Chondrocyte (in vitro differentiated cells): ENCODE results near the gene PDZD7. TPM values are rescaled to one million over a fixed set of nuclear protein-coding genes. Genes with fewer than 3 reads are reported as not detected.
A peak's percentile ranks its signal among the peaks of the same experiment; 100 is the strongest.

Source experiments
- DNase-seq: peaks from one replicate; pipeline ENCODE4 v3.0.0; 2021; ENCODE audit warnings: mixed read lengths, low spot score
- H3K27ac Mint-ChIP-seq: one replicate; pipeline ENCODE4 v1.8.0; 2021; ENCODE audit warnings: mild to moderate bottlenecking, moderate library complexity, mixed read lengths; ENCODE audit not compliant: unreplicated experiment
- H3K27me3 Mint-ChIP-seq: 2 replicates; pipeline ENCODE4 v1.8.0; 2021; ENCODE audit warnings: low read depth, mixed read lengths
- H3K36me3 Mint-ChIP-seq: 2 replicates; pipeline ENCODE4 v1.8.0; 2021; ENCODE audit warnings: low read depth, mixed read lengths
- H3K4me1 Mint-ChIP-seq: 2 replicates; pipeline ENCODE4 v1.8.0; 2021; ENCODE audit warnings: low read depth, mild to moderate bottlenecking, mixed read lengths
- H3K4me3 Mint-ChIP-seq: one replicate; pipeline ENCODE4 v1.8.0; 2021; ENCODE audit warnings: mild to moderate bottlenecking, moderate library complexity, mixed read lengths; ENCODE audit not compliant: unreplicated experiment
- H3K9me3 Mint-ChIP-seq: 2 replicates; pipeline ENCODE4 v1.8.0; 2021; ENCODE audit warnings: low read depth, mixed read lengths
- CTCF ChIP-seq: fragments of 200-600 bp; sonication (generic); IDR thresholded peaks from 2 replicates; pipeline ENCODE4 v1.5.0; 2021; ENCODE audit warnings: antibody characterized with exemption, mild to moderate bottlenecking, moderate library complexity
- total RNA-seq: library from RNA; stranded (reverse); gene quantifications from 3 replicates; pipeline ENCODE4 v1.2.1, GENCODE V29; 2021

Gene PDZD7
- total RNA-seq, 1 donor from 2014 or later, result 1.8 TPM

DNA sequence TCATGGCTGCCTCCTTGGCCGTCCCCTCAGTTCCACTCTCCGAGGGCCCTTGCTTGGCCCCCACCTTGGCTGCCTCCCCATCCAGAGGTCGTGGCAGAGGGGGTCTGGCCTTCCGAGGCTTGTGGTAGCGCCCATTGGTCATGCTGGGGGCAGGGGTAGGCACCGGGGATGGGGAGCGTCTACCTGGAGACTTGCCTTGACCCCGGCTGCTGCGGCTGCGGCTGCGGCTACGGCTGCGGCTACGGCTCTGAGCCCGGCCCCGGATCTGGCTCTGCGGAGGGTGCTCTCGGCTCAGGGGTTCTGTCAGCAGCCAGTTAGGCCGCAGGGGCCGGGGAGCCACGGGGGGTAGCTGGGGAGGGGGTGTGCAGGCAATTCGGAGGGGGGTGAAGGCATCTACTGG lies 20.6 kb downstream of the PDZD7 start:
- Mint-ChIP-seq H3K4me1 (peaks cover 35% of the 10 kb centered on the region), H3K4me3 (no peak overlapping the region), H3K36me3 (peaks cover 4% of the 10 kb centered on the region), H3K27me3 (no peaks in the 10 kb centered on the region), H3K9me3 (no peaks in the 10 kb centered on the region), H3K27ac (no peak overlapping the region)
- TF ChIP-seq CTCF, result no peak
- peak; percentile 84 for DNase-seq

DNA sequence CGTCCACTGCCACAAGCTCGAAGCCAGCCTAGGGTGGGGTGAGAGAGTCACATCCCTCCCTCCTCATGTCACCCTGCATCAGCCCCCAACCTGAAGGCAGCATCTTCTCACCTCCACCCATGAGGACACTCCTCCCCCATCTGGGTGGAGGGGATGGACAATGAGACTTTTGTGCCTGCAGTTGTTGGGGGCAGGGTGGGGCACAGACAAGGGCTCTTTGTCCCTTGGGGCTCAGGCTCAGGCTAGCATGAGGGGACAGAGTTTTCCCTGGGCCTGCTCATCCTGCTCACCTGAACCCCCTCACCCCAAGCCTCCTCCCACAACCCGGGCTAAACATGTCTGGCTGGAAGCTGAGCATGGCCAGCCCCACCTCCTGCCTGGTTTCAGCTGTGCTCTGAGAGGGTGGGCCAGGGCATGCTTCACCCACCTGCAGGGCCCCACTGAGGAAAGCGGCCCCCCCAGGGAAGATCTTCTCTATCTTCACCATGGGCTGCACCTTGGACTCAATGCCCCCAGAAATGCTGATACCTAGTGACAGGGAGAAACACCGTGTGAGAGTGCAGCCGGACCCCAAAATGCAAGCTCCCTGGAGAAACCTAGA lies 22.0 kb downstream of the PDZD7 start:
- Mint-ChIP-seq H3K27ac (no peak overlapping the region), H3K27me3 (no peaks in the 10 kb centered on the region), H3K4me1 (peaks cover 20% of the 10 kb centered on the region), H3K4me3 (no peak overlapping the region), H3K9me3 (no peaks in the 10 kb centered on the region), H3K36me3 (peaks cover 6% of the 10 kb centered on the region)
- DNase-seq, result no peak
- TF ChIP-seq CTCF, result no peak

DNA sequence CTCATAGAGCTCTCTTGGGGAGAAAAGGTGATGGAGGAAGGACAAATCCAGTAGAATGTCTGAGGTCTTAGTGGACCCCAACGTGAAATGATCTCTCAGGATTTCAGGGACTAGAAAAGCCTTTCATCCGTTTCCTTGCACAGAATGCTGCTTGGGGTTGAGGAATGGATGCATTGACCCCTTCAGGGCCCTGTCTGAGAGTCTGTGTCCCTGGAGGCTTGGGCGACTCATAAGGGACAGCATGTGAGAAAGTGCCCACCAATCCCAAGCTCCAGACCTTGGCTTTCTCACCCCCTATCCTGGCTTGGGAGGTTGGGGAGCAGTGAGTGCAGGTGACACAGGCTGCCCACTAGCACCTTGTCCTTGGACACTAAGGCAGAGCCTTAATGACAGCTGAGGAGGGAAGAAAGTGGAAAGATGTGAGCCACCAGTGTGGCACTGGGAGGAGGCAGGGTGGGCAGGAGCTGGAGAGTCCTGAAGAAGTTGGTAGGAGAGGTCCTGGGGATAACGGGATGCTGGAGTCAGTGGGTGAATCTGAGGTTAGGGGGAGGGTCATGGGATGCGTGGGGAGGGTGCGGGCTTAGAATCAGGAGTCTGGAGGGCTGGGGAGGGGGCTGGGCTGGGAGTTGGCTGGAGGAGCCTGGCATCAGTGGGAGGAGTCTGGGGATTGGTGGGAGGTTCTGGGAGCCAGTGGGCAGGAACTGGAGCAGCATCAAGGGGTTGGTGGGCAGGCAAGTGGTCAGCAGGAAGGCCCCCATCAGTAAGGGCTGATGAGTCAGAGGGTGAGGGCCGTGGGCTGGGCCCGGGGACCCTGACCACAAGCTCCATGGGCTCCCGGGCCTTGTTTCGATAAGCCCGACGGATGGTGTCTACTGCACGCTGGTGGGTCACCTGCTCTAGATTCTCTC lies 22.8 kb downstream of the PDZD7 start:
- TF ChIP-seq CTCF, result no peak
- peaks cover 8% of the 10 kb centered on the region for H3K36me3 Mint-ChIP-seq
- peaks cover 17% of the 10 kb centered on the region for H3K4me1 Mint-ChIP-seq
- no peaks in the 10 kb centered on the region for H3K9me3 Mint-ChIP-seq
- no peak overlapping the region for H3K4me3 Mint-ChIP-seq
- H3K27me3 Mint-ChIP-seq, result no peaks in the 10 kb centered on the region
- peak; percentile 82 for DNase-seq
- peak overlapping the region; percentile 22 for H3K27ac Mint-ChIP-seq

- DNase-seq, result peak; percentile 65
- TF ChIP-seq CTCF, result no peak
- Mint-ChIP-seq H3K27me3 (no peaks in the 10 kb centered on the region), H3K27ac (no peak overlapping the region), H3K36me3 (peaks cover 8% of the 10 kb centered on the region), H3K4me1 (peaks cover 13% of the 10 kb centered on the region), H3K4me3 (no peak overlapping the region), H3K9me3 (no peaks in the 10 kb centered on the region)
Measured at GRCh38 chr10:101007099-101007711, 23.7 kb downstream of the PDZD7 start.

- peak; percentile 87 for DNase-seq
- no peak overlapping the region for H3K4me3 Mint-ChIP-seq
- peaks cover 19% of the 10 kb centered on the region for H3K4me1 Mint-ChIP-seq
- no peak overlapping the region for H3K27ac Mint-ChIP-seq
- peaks cover 8% of the 10 kb centered on the region for H3K36me3 Mint-ChIP-seq
- H3K9me3 Mint-ChIP-seq, result no peaks in the 10 kb centered on the region
- no peaks in the 10 kb centered on the region for H3K27me3 Mint-ChIP-seq
- TF ChIP-seq CTCF, result no peak
Measured at GRCh38 chr10:101006593-101007098, 24.3 kb downstream of the PDZD7 start.
